Stomach (tissue), 4 donors: Measurements from ENCODE around the gene IQSEC1.

ENCODE experiments used
- CTCF ChIP-seq, 7 experiments: fragments of 450-650 bp in 4 of 7; fragments of 200-600 bp in 3 of 7; sonication (generic) in 3 of 7; IDR thresholded peaks; one replicate each; pipeline ENCODE4 v1.5.1; 2016 to 2019; ENCODE audit warnings: antibody characterized with exemption in 7 of 7, control low read depth in 2 of 7, mild to moderate bottlenecking in 1 of 7
- POLR2A ChIP-seq, 4 donors: fragments of 450-650 bp; IDR thresholded peaks; one replicate each; pipeline ENCODE4 v1.6.1; 2016; ENCODE audit warnings: antibody characterized with exemption in 4 of 4, control low read depth in 2 of 4, mild to moderate bottlenecking in 1 of 4, moderate library complexity in 1 of 4
- POLR2AphosphoS5 ChIP-seq, 3 donors: sonication (generic); formaldehyde crosslinking; IDR thresholded peaks; one replicate each; pipeline ENCODE4 v1.6.1; 2016; ENCODE audit warnings: antibody characterized with exemption in 3 of 3

DNA sequence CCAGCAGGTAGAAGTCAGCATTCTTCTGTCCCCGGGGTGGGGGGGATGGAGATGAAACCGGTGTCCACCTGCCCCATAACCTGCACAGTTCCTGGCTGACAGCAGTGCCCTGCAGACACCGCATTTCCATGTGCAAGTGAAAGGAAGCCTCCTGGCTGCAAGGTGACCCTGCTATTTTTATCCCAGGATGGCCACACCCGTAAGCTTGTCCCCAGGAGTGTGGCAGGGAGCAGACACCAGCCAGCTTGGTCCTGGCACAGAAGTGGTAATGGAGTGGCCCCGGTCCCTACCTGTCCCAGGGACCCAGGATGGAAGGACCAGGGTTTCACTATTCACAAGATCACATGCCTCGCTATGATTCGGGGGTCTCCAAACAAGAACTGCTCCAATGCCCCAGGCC is 146.6 kb downstream of the IQSEC1 start:
- TF ChIP-seq POLR2AphosphoS5 (IDR thresholded peaks at IDR 0.05) = no peak
- TF ChIP-seq CTCF (IDR thresholded peaks at IDR 0.05) = no peak
- no peak for TF ChIP-seq POLR2A (IDR thresholded peaks at IDR 0.05)
